Measurements from ENCODE around the gene RPL32.
"Not testable (repeated sequence)": the region's sequence is repeated elsewhere in the genome, so short reads cannot be mapped to it uniquely, and the experiment has no call there.

The RPL32 gene

GRCh38 chr3:12841149-12841969, at the start of gene RPL32:
TSS of gene RPL32 (minus strand) at chr3:12841565. CDS start at chr3:12840237, 1,328 bp downstream.
- peak; percentile 86 for DNase-seq

DNA sequence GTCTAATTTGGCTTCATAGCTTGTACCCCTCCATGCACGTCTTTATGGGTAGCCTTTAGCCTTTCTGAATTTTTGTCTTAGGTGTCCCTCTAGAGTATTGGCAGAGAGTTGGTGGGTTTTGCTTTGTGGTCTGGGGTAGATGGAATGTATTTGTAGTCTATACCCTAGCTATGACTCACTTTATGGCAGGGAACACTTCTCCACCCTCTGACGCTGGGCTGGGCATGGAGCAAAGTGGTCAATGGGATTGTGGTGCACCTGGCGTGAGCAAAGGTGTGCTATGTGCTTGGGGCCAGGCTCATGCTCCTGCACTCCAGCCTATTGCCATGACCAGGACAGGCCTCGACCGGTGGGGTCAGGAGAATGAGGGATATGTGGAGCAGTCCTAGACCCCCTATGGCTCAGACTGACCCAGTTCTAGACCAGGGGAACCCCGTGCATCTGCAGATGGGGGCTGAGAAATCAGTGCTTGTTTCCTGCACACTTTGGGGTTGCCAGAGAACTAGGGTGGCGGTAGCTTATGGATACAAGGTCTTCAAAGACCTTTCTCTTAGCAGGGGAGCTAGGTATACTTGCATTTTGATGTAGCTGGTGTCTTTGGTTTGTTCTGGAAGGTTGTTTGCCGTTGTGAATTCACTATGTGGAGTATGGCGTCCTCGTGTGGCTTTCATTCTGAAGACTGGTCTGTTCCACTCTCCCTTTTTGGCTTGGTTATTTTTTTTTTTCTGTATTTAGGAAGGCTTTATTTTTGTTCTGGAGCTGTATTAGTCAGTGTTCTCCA, 49.4 kb upstream of the RPL32 start:
- DNase-seq: no peak

DNA sequence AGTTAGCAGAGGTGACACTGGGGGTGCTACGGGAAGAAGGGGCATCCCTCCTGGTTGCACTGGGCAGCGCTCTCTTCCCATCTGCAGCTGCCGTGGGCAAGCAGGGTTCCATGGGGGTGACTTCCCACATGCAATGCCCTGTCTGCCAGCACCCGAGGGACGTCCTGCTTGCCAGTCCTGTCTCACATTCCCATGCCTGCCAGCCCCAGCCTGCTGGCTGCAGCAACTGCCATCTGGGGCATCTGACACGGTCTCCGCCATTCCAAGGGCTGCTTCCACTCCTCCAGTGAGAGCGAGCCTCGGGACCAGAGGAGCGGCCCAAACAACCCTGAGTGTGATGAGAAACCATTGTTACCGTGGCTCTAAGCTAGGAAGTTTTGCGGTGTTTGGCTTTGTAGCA, 45.4 kb upstream of the RPL32 start:
- no peak for DNase-seq

- no peak for DNase-seq
These were observed 44.8 kb upstream of the RPL32 start for GRCh38 chr3:12886106-12886679.

GRCh38 chr3:12885583-12885930, 44.2 kb upstream of the RPL32 start:
- DNase-seq: no peak

GRCh38 chr3:12884790-12885582, 43.6 kb upstream of the RPL32 start:
- no peak for DNase-seq

GRCh38 chr3:12884186-12884680, 42.9 kb upstream of the RPL32 start:
- DNase-seq: no peak

GRCh38 chr3:12882336-12883310, 41.3 kb upstream of the RPL32 start:
- DNase-seq: no peak

- not testable (repeated sequence) for DNase-seq
These were observed 40.5 kb upstream of the RPL32 start for GRCh38 chr3:12881858-12882257.

DNA sequence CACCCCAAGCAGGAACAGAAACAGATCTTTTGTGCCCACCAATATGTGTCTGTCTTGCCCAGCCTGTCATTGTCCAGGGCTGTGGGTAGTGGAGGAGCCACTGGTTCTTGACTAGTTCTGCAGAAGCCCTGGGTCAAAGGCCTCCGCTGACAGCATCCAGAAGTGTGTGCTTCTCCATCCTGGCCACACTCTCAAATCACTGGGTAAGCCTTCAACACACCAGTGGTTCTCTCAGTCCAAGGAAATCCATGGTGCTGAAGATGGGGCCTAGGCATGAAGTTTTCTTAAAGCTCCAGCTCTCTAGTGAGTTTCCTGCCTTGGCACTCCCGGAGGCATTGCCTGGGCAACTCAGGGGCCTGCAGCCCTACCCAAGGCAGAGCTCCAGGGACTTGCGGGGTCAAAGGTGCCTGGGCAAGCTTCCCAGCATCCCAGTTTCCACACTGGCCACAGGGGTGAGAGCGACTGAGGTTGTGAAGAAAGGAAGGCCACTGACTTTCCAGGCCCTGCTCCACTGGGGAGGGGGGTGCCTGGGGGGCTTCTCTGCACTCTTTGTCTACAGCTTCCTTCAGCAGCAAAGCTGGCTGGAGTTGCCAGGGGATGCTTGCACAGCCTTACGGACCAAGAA, 37.9 kb upstream of the RPL32 start:
- no peak for DNase-seq

GRCh38 chr3:12878758-12879157, 37.4 kb upstream of the RPL32 start:
- not testable (repeated sequence) for DNase-seq

DNA sequence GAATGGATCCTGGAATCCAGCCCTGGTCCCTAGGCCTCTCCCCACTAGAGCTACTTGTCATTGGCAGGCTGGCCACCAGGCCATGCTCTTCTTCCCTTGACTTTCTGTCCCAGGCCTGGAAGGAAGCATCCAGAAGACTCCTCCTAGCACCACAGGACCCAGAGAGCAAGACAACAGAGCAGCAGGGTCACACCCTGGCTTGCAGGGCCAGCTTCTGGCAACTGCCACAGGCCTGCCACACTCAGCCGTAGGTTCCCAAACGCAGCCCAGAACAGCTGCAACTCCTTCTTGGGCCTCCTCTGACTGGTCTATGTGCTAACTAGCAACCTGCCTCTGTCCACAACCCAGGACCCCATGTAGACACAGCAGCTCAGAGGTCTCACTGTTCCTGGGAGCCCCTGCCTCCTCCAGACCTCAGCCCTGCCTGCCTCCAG, 36.8 kb upstream of the RPL32 start:
- no peak for DNase-seq

DNA sequence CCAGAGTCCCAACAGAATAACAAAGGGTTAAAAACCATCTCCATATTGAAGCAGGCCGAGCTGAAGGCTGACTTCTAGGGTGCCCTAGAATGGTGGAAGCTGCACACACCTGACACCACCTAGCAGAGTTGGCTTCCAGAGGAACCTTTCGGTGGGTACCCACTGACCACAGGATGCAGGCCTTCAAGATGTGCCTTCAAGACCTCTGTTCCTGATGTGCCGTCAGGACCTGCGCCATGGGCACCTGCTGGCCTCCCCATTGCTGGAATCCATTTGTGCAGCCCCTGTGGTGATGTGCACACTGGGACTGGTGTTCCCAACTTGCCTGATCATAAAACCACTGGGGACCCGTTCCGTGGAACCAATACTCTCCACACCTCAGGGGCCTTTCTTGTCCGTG, 35.7 kb upstream of the RPL32 start:
- no peak for DNase-seq

- DNase-seq: peak; percentile 37
These were observed 34.8 kb upstream of the RPL32 start for GRCh38 chr3:12875857-12876836.

DNA sequence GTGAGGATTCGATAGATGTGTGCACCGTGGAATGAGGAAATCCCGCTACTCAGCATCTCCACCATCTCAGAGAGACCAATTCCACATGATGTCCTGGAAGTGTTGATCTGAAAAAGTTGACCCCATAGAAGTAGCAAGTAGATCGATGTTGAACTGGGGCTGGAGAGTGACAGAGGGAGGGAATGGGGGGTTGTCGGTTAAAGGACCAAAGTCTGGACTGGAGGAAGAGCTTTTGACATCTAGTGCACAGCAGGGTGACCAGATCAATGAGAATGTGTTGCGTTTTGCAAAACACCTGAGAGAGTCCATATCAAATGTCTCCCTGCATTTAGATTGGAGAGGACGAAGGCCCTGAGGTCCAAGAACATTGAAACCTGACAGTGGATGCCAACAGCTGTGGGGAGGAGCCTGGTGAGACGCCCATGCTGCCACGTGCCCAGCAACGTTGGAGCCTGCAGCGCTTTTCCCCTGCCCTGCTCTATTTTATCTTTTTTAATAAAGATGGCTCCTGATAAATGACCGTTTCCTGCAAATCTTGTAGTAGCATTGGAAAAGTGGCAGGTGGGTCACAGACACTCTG, 30.1 kb upstream of the RPL32 start:
- DNase-seq: no peak

GRCh38 chr3:12870942-12871341, 29.6 kb upstream of the RPL32 start:
- DNase-seq: no peak

DNA sequence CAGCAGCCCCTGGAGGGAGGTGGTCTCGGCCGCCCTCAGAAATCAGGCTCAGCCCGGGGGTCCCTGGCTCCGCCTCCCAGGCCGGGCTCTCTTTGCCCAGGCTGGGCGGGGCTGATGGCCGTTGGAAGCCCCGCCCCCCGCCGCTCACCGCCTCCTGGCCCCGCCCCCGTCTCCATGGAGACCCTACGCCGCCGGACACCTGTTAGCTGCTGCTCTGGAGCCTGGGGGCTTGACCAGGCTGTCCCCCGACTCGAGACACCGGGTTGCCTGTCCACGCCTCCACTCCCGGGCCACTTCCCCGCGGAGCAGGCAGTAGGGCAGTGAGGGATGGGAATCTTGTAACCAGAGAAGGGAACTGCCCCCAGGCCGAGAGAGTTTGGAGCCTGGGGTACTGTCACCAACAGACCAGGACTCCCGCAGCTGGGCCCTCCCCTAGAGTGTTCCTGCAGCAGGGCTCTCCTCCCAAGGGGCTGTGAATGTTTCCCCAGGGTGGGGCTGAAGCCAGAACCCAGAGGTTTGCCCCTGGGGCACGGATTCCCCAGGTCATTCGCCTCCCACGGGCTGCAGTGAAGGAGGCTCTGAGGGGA, 27.8 kb upstream of the RPL32 start:
- peak; percentile 71 for DNase-seq

- peak; percentile 75 for DNase-seq
These were observed 27.0 kb upstream of the RPL32 start for GRCh38 chr3:12868039-12869034.
